Vagina (tissue), 2 donors: ENCODE results near the gene ARSI.

Source experiments
- POLR2A ChIP-seq, 2 donors: fragments of 450-650 bp; IDR thresholded peaks; one replicate each; pipeline ENCODE4 v1.6.1; 2017; ENCODE audit warnings: antibody characterized with exemption in 2 of 2, mild to moderate bottlenecking in 2 of 2, moderate library complexity in 2 of 2
- POLR2AphosphoS5 ChIP-seq, 2 donors: sonication (generic); formaldehyde crosslinking; IDR thresholded peaks; one replicate each; pipeline ENCODE4 v1.9.0; 2017; ENCODE audit warnings: antibody characterized with exemption in 2 of 2, mild to moderate bottlenecking in 2 of 2, low read depth in 1 of 2; ENCODE audit not compliant: insufficient read depth in 1 of 2
- TF ChIP-seq, protein P1 (sequence below), 3 experiments: fragments of 450-650 bp in 2 of 3; fragments of 200-600 bp in 1 of 3; sonication (generic) in 1 of 3; IDR thresholded peaks; one replicate each; pipeline ENCODE4 v1.5.1; 2017 to 2019; ENCODE audit warnings: antibody characterized with exemption in 3 of 3, mild to moderate bottlenecking in 2 of 3, moderate library complexity in 2 of 3

DNA sequence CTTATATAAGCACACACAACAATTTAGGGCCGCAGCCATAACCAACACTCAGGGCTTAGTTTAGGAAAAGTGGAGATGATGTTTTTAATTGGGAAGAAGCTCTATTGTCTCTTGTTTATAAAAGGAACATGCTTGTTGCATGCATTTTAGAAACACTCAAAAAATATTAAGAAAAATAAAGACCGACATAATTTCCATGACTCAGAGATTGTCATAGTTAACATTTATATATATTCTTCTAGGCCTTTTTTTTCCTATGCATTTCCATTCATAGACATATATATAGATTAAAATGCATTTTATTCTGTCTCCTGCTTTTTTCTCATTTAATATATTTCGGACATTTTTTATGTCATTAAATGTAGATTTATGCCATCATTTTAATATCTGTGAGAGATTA lies 13.6 kb upstream of the ARSI start:
- TF ChIP-seq POLR2A (IDR thresholded peaks at IDR 0.05) (no peak), POLR2AphosphoS5 (IDR thresholded peaks at IDR 0.05; ENCODE audit: insufficient read depth in 1 of 2, low read depth in 1 of 2) (no peak)
- TF ChIP-seq, protein P1, sequence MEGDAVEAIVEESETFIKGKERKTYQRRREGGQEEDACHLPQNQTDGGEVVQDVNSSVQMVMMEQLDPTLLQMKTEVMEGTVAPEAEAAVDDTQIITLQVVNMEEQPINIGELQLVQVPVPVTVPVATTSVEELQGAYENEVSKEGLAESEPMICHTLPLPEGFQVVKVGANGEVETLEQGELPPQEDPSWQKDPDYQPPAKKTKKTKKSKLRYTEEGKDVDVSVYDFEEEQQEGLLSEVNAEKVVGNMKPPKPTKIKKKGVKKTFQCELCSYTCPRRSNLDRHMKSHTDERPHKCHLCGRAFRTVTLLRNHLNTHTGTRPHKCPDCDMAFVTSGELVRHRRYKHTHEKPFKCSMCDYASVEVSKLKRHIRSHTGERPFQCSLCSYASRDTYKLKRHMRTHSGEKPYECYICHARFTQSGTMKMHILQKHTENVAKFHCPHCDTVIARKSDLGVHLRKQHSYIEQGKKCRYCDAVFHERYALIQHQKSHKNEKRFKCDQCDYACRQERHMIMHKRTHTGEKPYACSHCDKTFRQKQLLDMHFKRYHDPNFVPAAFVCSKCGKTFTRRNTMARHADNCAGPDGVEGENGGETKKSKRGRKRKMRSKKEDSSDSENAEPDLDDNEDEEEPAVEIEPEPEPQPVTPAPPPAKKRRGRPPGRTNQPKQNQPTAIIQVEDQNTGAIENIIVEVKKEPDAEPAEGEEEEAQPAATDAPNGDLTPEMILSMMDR (IDR thresholded peaks at IDR 0.05) = no peak
